Smooth muscle cell (in vitro differentiated cells): Measurements from ENCODE around the gene TMEM154. TPM values are rescaled to one million over a fixed set of nuclear protein-coding genes. Genes with fewer than 3 reads are reported as not detected.

Experiments used
- DNase-seq: peaks from one replicate; lab custom pipeline; 2025; ENCODE audit not compliant: unreplicated experiment; lab: John Stamatoyannopoulos, UW
- H2AFZ ChIP-seq: fragments of 200-600 bp; sonication (generic); 2 replicates; pipeline ENCODE4 v1.6.0; 2016; ENCODE audit warnings: antibody characterized with exemption, low read depth, mild to moderate bottlenecking
- H3F3A ChIP-seq: fragments of 200-600 bp; sonication (generic); 2 replicates; pipeline ENCODE4 v1.6.0; 2017; ENCODE audit warnings: antibody characterized with exemption, low read depth
- H3K27ac ChIP-seq: fragments of 200-600 bp; sonication (generic); 2 replicates; pipeline ENCODE4 v1.5.1; 2016; ENCODE audit warnings: low read depth, mild to moderate bottlenecking
- H3K27me3 ChIP-seq: fragments of 200-600 bp; sonication (generic); 2 replicates; pipeline ENCODE4 v1.6.1; 2016; ENCODE audit warnings: low read depth, mild to moderate bottlenecking
- H3K36me3 ChIP-seq: fragments of 200-600 bp; sonication (generic); 2 replicates; pipeline ENCODE4 v1.5.1; 2016; ENCODE audit warnings: low read depth
- H3K4me1 ChIP-seq: fragments of 200-600 bp; sonication (generic); 2 replicates; pipeline ENCODE4 v1.5.1; 2016; ENCODE audit warnings: low read depth
- H3K4me2 ChIP-seq: fragments of 200-600 bp; sonication (generic); 2 replicates; pipeline ENCODE4 v1.6.0; 2016; ENCODE audit warnings: mild to moderate bottlenecking
- H3K4me3 ChIP-seq: fragments of 200-600 bp; sonication (generic); 2 replicates; pipeline ENCODE4 v1.5.1; 2016; ENCODE audit warnings: mild to moderate bottlenecking
- H3K79me2 ChIP-seq: fragments of 200-600 bp; sonication (generic); 2 replicates; pipeline ENCODE4 v1.6.0; 2016; ENCODE audit warnings: low read depth, mild to moderate bottlenecking
- H3K9ac ChIP-seq: fragments of 200-600 bp; sonication (generic); 2 replicates; pipeline ENCODE4 v1.6.0; 2016; ENCODE audit warnings: low read depth
- H3K9me3 ChIP-seq: fragments of 200-600 bp; sonication (generic); replicated peaks from 2 replicates; pipeline ENCODE4 v1.5.1; 2016; ENCODE audit warnings: low read depth
- H4K20me1 ChIP-seq: fragments of 200-600 bp; sonication (generic); 2 replicates; pipeline ENCODE4 v1.6.0; 2016; ENCODE audit warnings: low read depth
- CTCF ChIP-seq: fragments of 200-600 bp; sonication (generic); IDR thresholded peaks from 2 replicates; pipeline ENCODE4 v1.5.1; 2017; ENCODE audit warnings: borderline replicate concordance, mild to moderate bottlenecking, antibody characterized with exemption; ENCODE audit not compliant: insufficient read depth, poor library complexity, severe bottlenecking
- WGBS: methylation state at CpG from one replicate; pipeline ENCODE4 v1.1.7; 2016; ENCODE audit warnings: low lambda C conversion rate; 5-methylcytosine and 5-hydroxymethylcytosine counted together
- polyA plus RNA-seq: library from polyadenylated mRNA; unstranded; fragments of >200 nt; fragmentation: Nextera tagmentation; extraction: Ambion mirVana; gene quantifications from 2 replicates; pipeline ENCODE4 v1.2.1, GENCODE V29; 2016
- total RNA-seq: library from RNA; depleted of rRNA; stranded (reverse); fragments of >200 nt; gene quantifications from 2 replicates; pipeline ENCODE4 v1.2.3, GENCODE V29; 2014

The TMEM154 gene
- total and polyA plus RNA-seq, 2 experiments from 2014 or later: 1.8 to 6.0 TPM

GRCh38 chr4:152708361-152708760 is 28.6 kb upstream of the TMEM154 start:
- no peaks in the 10 kb centered on the region for H3K79me2 ChIP-seq
- no peaks in the 10 kb centered on the region for H3F3A ChIP-seq
- no peaks in the 10 kb centered on the region for H4K20me1 ChIP-seq
- H3K36me3 ChIP-seq: no peaks in the 10 kb centered on the region
- no peak overlapping the region for H3K4me3 ChIP-seq
- no peak for TF ChIP-seq CTCF
- WGBS: 0% methylated on average over 1 of the region's 1 CpG
- peaks cover 5% of the 10 kb centered on the region for H3K4me1 ChIP-seq
- H3K27me3 ChIP-seq: no peaks in the 10 kb centered on the region
- peak overlapping the region; percentile 86 for H3K27ac ChIP-seq
- H3K9me3 ChIP-seq: no peaks in the 10 kb centered on the region
- no peak for DNase-seq
- H3K9ac ChIP-seq: peak overlapping the region; percentile 34
- no peak overlapping the region for H3K4me2 ChIP-seq
- no peak overlapping the region for H2AFZ ChIP-seq

- H3K4me2 ChIP-seq: no peak overlapping the region
- no peaks in the 10 kb centered on the region for H3K27me3 ChIP-seq
- H4K20me1 ChIP-seq: no peaks in the 10 kb centered on the region
- TF ChIP-seq CTCF: no peak
- H3K4me3 ChIP-seq: no peak overlapping the region
- DNase-seq: no peak
- no peaks in the 10 kb centered on the region for H3K79me2 ChIP-seq
- no peaks in the 10 kb centered on the region for H3F3A ChIP-seq
- 82% methylated on average over 5 of the region's 5 CpGs for WGBS
- H2AFZ ChIP-seq: no peak overlapping the region
- no peaks in the 10 kb centered on the region for H3K36me3 ChIP-seq
- H3K27ac ChIP-seq: peak overlapping the region; percentile 86
- H3K4me1 ChIP-seq: peaks cover 5% of the 10 kb centered on the region
- no peaks in the 10 kb centered on the region for H3K9me3 ChIP-seq
- no peak overlapping the region for H3K9ac ChIP-seq
These were observed 27.8 kb upstream of the TMEM154 start for GRCh38 chr4:152707632-152708031.

GRCh38 chr4:152705903-152706302 is 26.1 kb upstream of the TMEM154 start:
- H3K79me2 ChIP-seq: no peaks in the 10 kb centered on the region
- 82% methylated on average over 1 of the region's 1 CpG for WGBS
- no peaks in the 10 kb centered on the region for H3K36me3 ChIP-seq
- no peaks in the 10 kb centered on the region for H3K9me3 ChIP-seq
- H3F3A ChIP-seq: no peaks in the 10 kb centered on the region
- no peaks in the 10 kb centered on the region for H4K20me1 ChIP-seq
- DNase-seq: no peak
- no peak overlapping the region for H3K9ac ChIP-seq
- no peak overlapping the region for H2AFZ ChIP-seq
- no peak overlapping the region for H3K4me3 ChIP-seq
- H3K4me1 ChIP-seq: peaks cover 5% of the 10 kb centered on the region
- no peak overlapping the region for H3K27ac ChIP-seq
- H3K27me3 ChIP-seq: no peaks in the 10 kb centered on the region
- TF ChIP-seq CTCF: no peak
- no peak overlapping the region for H3K4me2 ChIP-seq

- Histone ChIP-seq H3K79me2 (no peaks in the 10 kb centered on the region), H3K27me3 (no peaks in the 10 kb centered on the region), H2AFZ (no peak overlapping the region), H4K20me1 (no peaks in the 10 kb centered on the region), H3K4me2 (no peak overlapping the region), H3K36me3 (no peaks in the 10 kb centered on the region), H3K27ac (no peak overlapping the region), H3F3A (no peaks in the 10 kb centered on the region), H3K9me3 (no peaks in the 10 kb centered on the region), H3K4me1 (peaks cover 5% of the 10 kb centered on the region), H3K9ac (no peak overlapping the region), H3K4me3 (no peak overlapping the region)
- no peak for DNase-seq
- TF ChIP-seq CTCF: no peak
- 78% methylated on average over 1 of the region's 1 CpG for WGBS
These were observed 25.0 kb upstream of the TMEM154 start for GRCh38 chr4:152704788-152705187.
